Measurements from ENCODE around the gene C6orf120.

DNA sequence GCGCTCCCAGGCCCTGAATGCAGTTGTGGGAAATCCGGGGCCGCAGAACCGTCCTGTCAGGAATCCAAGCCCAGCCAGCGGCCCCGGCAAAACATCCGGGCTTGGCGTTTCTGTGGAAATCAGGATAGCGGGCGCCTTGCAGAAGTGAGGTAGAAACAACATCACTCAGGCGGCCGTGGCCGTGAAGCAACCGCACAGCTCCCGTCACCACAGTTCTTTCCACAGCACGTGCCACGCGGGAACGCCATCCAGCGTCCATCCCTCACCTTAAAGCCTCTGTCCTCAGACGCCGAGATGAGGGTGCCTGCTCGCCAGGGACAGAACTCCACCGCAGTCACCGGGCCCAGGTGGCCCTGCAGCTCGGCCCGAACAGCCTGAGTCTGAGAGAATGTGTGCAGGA lies 34.2 kb upstream of the C6orf120 start:
- TF ChIP-seq, protein P1, sequence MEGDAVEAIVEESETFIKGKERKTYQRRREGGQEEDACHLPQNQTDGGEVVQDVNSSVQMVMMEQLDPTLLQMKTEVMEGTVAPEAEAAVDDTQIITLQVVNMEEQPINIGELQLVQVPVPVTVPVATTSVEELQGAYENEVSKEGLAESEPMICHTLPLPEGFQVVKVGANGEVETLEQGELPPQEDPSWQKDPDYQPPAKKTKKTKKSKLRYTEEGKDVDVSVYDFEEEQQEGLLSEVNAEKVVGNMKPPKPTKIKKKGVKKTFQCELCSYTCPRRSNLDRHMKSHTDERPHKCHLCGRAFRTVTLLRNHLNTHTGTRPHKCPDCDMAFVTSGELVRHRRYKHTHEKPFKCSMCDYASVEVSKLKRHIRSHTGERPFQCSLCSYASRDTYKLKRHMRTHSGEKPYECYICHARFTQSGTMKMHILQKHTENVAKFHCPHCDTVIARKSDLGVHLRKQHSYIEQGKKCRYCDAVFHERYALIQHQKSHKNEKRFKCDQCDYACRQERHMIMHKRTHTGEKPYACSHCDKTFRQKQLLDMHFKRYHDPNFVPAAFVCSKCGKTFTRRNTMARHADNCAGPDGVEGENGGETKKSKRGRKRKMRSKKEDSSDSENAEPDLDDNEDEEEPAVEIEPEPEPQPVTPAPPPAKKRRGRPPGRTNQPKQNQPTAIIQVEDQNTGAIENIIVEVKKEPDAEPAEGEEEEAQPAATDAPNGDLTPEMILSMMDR (IDR thresholded peaks at IDR 0.05; ENCODE audit: low read length), result no peak
- TF ChIP-seq EZH2 (optimal IDR thresholded peaks at IDR 0.05; ENCODE audit: low read depth, low read length), result no peak

Data from MM.1S (cell line).